HEK293 (cell line): ENCODE results near the gene TAGLN2.

Experiments used
- CTCF ChIA-PET: fragments of 350-600 bp; formaldehyde crosslinking; extraction: SDS; loops from one replicate; lab custom pipeline; 2021; ENCODE audit warnings: antibody characterized with exemption; lab: Yijun Ruan, JAX
- POLR2A ChIA-PET: fragments of 300-600 bp; formaldehyde crosslinking; extraction: SDS; loops from one replicate; lab custom pipeline; 2020; ENCODE audit warnings: antibody characterized with exemption, inconsistent platforms; lab: Yijun Ruan, JAX
- H3K27ac ChIP-seq: fragments of 200-500 bp; sonication (Bioruptor generic); 2 replicates; pipeline ENCODE4 v1.5.1; 2014; ENCODE audit warnings: low read depth, low read length, control low read depth, inconsistent platforms; ENCODE audit errors: extremely low read depth
- H3K36me3 ChIP-seq, 2 experiments: fragments of 200-500 bp in 1 of 2; sonication (Bioruptor generic) in 1 of 2; 1 replicate in 1 of 2; 2 replicates in 1 of 2; pipeline ENCODE4 v1.5.1; 2014 to 2017; ENCODE audit warnings: inconsistent platforms in 2 of 2, low read length in 2 of 2; ENCODE audit not compliant: control insufficient read depth in 2 of 2, insufficient read depth in 1 of 2
- H3K4me1 ChIP-seq: fragments of 200-500 bp; sonication (Bioruptor generic); 2 replicates; pipeline ENCODE4 v1.5.1; 2014; ENCODE audit warnings: mild to moderate bottlenecking, low read length, inconsistent platforms; ENCODE audit not compliant: control insufficient read depth, insufficient read depth
- H3K4me3 ChIP-seq: 2 replicates; pipeline ENCODE4 v1.5.1; 2011; ENCODE audit warnings: low read depth, mild to moderate bottlenecking, control low read depth, low read length, moderate library complexity
- H3K9me3 ChIP-seq: fragments of 200-500 bp; sonication (Bioruptor generic); 2 replicates; pipeline ENCODE4 v1.5.1; 2014; ENCODE audit warnings: low read depth, low read length, inconsistent platforms; ENCODE audit not compliant: control insufficient read depth, insufficient read depth
- EGR2 ChIP-seq: fragments of 450-650 bp; formaldehyde crosslinking; IDR thresholded peaks from 2 replicates; pipeline ENCODE4 v1.5.1; 2016; ENCODE audit warnings: low read depth, missing biosample characterization, missing genetic modification characterization
- GFI1B ChIP-seq: fragments of 450-650 bp; formaldehyde crosslinking; IDR thresholded peaks from 2 replicates; pipeline ENCODE4 v1.5.1; 2016; ENCODE audit warnings: missing biosample characterization, missing genetic modification characterization
- KLF17 ChIP-seq: fragments of 450-650 bp; formaldehyde crosslinking; IDR thresholded peaks from 2 replicates; pipeline ENCODE4 v1.5.1; 2016; ENCODE audit warnings: missing biosample characterization, missing genetic modification characterization
- KLF8 ChIP-seq: fragments of 450-650 bp; formaldehyde crosslinking; IDR thresholded peaks from 2 replicates; pipeline ENCODE4 v1.5.1; 2016; ENCODE audit warnings: missing biosample characterization, missing genetic modification characterization
- TSHZ1 ChIP-seq: fragments of 450-650 bp; formaldehyde crosslinking; IDR thresholded peaks from 2 replicates; pipeline ENCODE4 v1.5.1; 2016; ENCODE audit warnings: missing biosample characterization, missing genetic modification characterization, borderline replicate concordance
- WT1 ChIP-seq: fragments of 450-650 bp; formaldehyde crosslinking; IDR thresholded peaks from 2 replicates; pipeline ENCODE4 v1.5.1; 2016; ENCODE audit warnings: missing biosample characterization, missing genetic modification characterization
- ZBTB10 ChIP-seq: fragments of 450-650 bp; formaldehyde crosslinking; IDR thresholded peaks from 2 replicates; pipeline ENCODE4 v1.5.1; 2016; ENCODE audit warnings: missing biosample characterization, missing genetic modification characterization
- ZBTB49 ChIP-seq: fragments of 450-650 bp; formaldehyde crosslinking; IDR thresholded peaks from 2 replicates; pipeline ENCODE4 v1.5.1; 2016; ENCODE audit warnings: missing biosample characterization, missing genetic modification characterization, low read depth
- ZFHX2 ChIP-seq: fragments of 450-650 bp; formaldehyde crosslinking; conservative IDR thresholded peaks from 2 replicates; pipeline ENCODE4 v1.5.1; 2016; ENCODE audit warnings: missing biosample characterization, missing genetic modification characterization
- ZFP41 ChIP-seq: fragments of 450-650 bp; formaldehyde crosslinking; IDR thresholded peaks from 2 replicates; pipeline ENCODE4 v1.5.1; 2016; ENCODE audit warnings: missing biosample characterization, missing genetic modification characterization, borderline replicate concordance
- ZNF16 ChIP-seq: fragments of 450-650 bp; formaldehyde crosslinking; IDR thresholded peaks from 2 replicates; pipeline ENCODE4 v1.5.1; 2016; ENCODE audit warnings: low read depth, missing biosample characterization, missing genetic modification characterization
- ZNF184 ChIP-seq: fragments of 450-650 bp; IDR thresholded peaks from 2 replicates; pipeline ENCODE4 v1.5.1; 2018; ENCODE audit warnings: missing biosample characterization, mild to moderate bottlenecking, missing genetic modification characterization
- ZNF19 ChIP-seq: fragments of 450-650 bp; formaldehyde crosslinking; IDR thresholded peaks from 2 replicates; pipeline ENCODE4; 2016; ENCODE audit warnings: missing biosample characterization, missing genetic modification characterization, low read depth
- ZNF24 ChIP-seq: fragments of 450-650 bp; formaldehyde crosslinking; IDR thresholded peaks from 2 replicates; pipeline ENCODE4 v1.5.1; 2016; ENCODE audit warnings: missing biosample characterization, missing genetic modification characterization
- ZNF37A ChIP-seq: fragments of 450-650 bp; IDR thresholded peaks from 2 replicates; pipeline ENCODE4 v1.5.1; 2018; ENCODE audit warnings: missing biosample characterization, missing genetic modification characterization
- ZNF473 ChIP-seq: fragments of 450-650 bp; formaldehyde crosslinking; IDR thresholded peaks from 2 replicates; pipeline ENCODE4 v1.5.1; 2017; ENCODE audit warnings: missing biosample characterization, missing genetic modification characterization
- ZNF580 ChIP-seq: fragments of 450-650 bp; formaldehyde crosslinking; IDR thresholded peaks from 2 replicates; pipeline ENCODE4 v1.5.1; 2016; ENCODE audit warnings: missing biosample characterization, missing genetic modification characterization
- ZNF701 ChIP-seq: fragments of 450-650 bp; formaldehyde crosslinking; IDR thresholded peaks from 2 replicates; pipeline ENCODE4 v1.5.1; 2016; ENCODE audit warnings: missing biosample characterization, missing genetic modification characterization
- ZNF707 ChIP-seq: fragments of 450-650 bp; formaldehyde crosslinking; IDR thresholded peaks from 2 replicates; pipeline ENCODE4 v1.5.1; 2016; ENCODE audit warnings: missing biosample characterization, missing genetic modification characterization
- ZNF776 ChIP-seq: fragments of 450-650 bp; formaldehyde crosslinking; IDR thresholded peaks from 2 replicates; pipeline ENCODE4 v1.5.0; 2017; ENCODE audit warnings: missing biosample characterization, missing genetic modification characterization, borderline replicate concordance
- ZNF843 ChIP-seq: fragments of 450-650 bp; formaldehyde crosslinking; IDR thresholded peaks from 2 replicates; pipeline ENCODE4 v1.5.1; 2016; ENCODE audit warnings: missing biosample characterization, missing genetic modification characterization
- ZSCAN30 ChIP-seq: fragments of 450-650 bp; IDR thresholded peaks from 2 replicates; pipeline ENCODE4 v1.5.1; 2018; ENCODE audit warnings: missing biosample characterization, mild to moderate bottlenecking, missing genetic modification characterization, moderate library complexity

The TAGLN2 gene

GRCh38 chr1:159931101-159931794, 5.9 kb upstream of the TAGLN2 start:
- ChIA-PET POLR2A (interaction anchor here (0.6 kb wide), 1 partner anchor 17 kb away, joined by 3 read pairs; no protein-coding TSS in a partner anchor), CTCF (interaction anchor here (0.7 to 19.3 kb wide), 3 partner anchors 74 to 150 kb away, joined by 5 to 353 read pairs (median 5); partner anchors contain the start of gene DUSP23)
- Histone ChIP-seq H3K9me3 (no peaks in the 10 kb centered on the region), H3K4me1 (no peaks in the 10 kb centered on the region), H3K36me3 (no peaks in the 10 kb centered on the region), H3K27ac (no peak overlapping the region), H3K4me3 (no peak overlapping the region)
- no peak for TF ChIP-seq ZNF843
- TF ChIP-seq ZNF580 (tag by site-specific recombination), result no peak
- no peak for TF ChIP-seq ZBTB49 (tag by site-specific recombination)
- no peak for TF ChIP-seq ZNF37A
- no peak for TF ChIP-seq ZNF24 (tag by site-specific recombination)
- TF ChIP-seq ZSCAN30, result no peak
- no peak for TF ChIP-seq ZNF19 (tag by site-specific recombination)
- TF ChIP-seq ZNF707 (tag by site-specific recombination), result no peak
- no peak for TF ChIP-seq ZNF473 (tag by site-specific recombination)
- no peak for TF ChIP-seq ZNF184 (tag by site-specific recombination)
- no peak for TF ChIP-seq GFI1B (tag by site-specific recombination)
- TF ChIP-seq KLF17 (tag by site-specific recombination), result no peak
- TF ChIP-seq ZFHX2 (tag by site-specific recombination), result peak; percentile 69; the same call in 1 of the 2 replicates
- no peak for TF ChIP-seq ZNF776 (tag by site-specific recombination)
- peak; percentile 76 for TF ChIP-seq EGR2 (tag by site-specific recombination)

- Histone ChIP-seq H3K4me1 (no peaks in the 10 kb centered on the region), H3K9me3 (no peaks in the 10 kb centered on the region), H3K4me3 (no peak overlapping the region), H3K36me3 (no peaks in the 10 kb centered on the region), H3K27ac (no peak overlapping the region)
- ChIA-PET POLR2A (interaction anchor here (0.6 kb wide), 1 partner anchor 16 kb away, joined by 3 read pairs; no protein-coding TSS in a partner anchor), CTCF (interaction anchor here (0.7 to 19.3 kb wide), 3 partner anchors 74 to 150 kb away, joined by 5 to 353 read pairs (median 5); partner anchors contain the start of gene DUSP23)
- TF ChIP-seq ZNF580 (tag by site-specific recombination) (no peak), WT1 (no peak), ZNF701 (tag by site-specific recombination) (no peak), ZFP41 (tag by site-specific recombination) (no peak), KLF8 (tag by site-specific recombination) (no peak), TSHZ1 (tag by site-specific recombination) (no peak), ZNF16 (no peak), ZBTB10 (tag by site-specific recombination) (no peak)
Observed at GRCh38 chr1:159930634-159931033, 5.3 kb upstream of the TAGLN2 start.
